Measurements from ENCODE around the gene RRAD.

Gene RRAD

DNA sequence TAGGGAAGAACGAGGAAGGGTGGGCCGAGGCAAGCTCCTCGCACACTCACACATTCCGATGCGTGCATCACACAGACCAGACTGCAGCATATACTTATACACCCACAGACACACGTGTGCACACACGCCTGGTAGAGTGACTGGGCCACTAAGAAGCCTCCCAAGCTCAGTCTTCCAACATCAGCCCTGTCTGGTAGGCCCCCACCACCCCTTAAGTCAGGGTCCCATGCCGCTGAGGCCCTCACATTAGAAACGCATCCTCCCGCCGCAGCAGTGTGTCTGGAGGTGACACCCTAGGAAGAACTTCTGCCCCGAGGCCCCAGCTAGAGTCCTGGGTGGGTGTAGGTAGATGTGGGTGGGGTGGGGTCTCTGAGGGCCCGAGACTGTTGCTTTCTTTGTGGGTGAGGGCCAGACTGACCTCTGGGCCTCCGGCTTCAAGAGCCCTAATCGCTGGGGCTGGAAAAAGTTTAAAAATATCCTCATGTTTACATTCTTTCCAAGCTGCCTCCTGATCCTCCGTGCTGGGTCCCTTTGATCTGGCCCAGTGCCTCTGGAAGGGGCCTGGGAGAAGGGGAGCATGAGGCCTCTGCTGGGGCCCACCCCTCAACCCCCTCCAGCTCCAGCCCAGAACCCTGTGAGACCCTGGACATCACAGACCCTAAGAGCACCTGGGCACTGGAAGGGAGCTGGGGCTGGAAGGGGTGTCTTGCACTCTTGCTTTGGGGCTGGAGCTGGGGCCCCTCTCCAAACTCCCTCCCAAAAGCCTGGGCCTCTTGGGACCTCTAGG lies 20.3 kb downstream of the RRAD start:
- TF ChIP-seq, protein P1, sequence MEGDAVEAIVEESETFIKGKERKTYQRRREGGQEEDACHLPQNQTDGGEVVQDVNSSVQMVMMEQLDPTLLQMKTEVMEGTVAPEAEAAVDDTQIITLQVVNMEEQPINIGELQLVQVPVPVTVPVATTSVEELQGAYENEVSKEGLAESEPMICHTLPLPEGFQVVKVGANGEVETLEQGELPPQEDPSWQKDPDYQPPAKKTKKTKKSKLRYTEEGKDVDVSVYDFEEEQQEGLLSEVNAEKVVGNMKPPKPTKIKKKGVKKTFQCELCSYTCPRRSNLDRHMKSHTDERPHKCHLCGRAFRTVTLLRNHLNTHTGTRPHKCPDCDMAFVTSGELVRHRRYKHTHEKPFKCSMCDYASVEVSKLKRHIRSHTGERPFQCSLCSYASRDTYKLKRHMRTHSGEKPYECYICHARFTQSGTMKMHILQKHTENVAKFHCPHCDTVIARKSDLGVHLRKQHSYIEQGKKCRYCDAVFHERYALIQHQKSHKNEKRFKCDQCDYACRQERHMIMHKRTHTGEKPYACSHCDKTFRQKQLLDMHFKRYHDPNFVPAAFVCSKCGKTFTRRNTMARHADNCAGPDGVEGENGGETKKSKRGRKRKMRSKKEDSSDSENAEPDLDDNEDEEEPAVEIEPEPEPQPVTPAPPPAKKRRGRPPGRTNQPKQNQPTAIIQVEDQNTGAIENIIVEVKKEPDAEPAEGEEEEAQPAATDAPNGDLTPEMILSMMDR (IDR thresholded peaks at IDR 0.05; ENCODE audit: low read depth, low read length) = no peak
- DNase-seq (ENCODE audit: low read depth in 2 of 2) = no peak
- no peak overlapping the region for H3K4me3 ChIP-seq (replicated peaks in 1 of 2; ENCODE audit: low read depth in 2 of 2, low read length in 2 of 2)

DNA sequence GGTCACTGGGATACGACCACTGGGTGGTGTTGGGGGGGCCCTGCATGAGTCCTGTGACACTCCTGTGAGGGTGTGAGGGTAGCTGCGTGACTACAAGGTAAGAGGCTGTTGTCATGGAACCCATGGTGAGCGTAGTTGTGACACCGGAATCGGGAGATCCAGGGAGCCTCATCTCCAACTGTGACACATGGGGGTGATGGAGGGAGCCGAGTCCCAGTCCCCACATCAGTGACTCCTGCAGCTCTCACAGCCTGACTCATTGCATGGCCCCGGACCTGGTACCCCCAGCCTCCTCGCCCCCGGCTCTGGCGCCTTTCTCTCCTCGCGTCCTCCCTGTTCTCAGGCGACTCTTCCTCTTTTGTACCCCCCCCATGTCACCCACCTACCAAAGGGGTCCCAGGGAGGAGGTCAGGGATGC lies 20.9 kb downstream of the RRAD start:
- no peak for DNase-seq (ENCODE audit: low read depth in 2 of 2)
- no peak overlapping the region for H3K4me3 ChIP-seq (replicated peaks in 1 of 2; ENCODE audit: low read depth in 2 of 2, low read length in 2 of 2)
- TF ChIP-seq, protein P1 (IDR thresholded peaks at IDR 0.05; ENCODE audit: low read depth, low read length) = no peak

DNA sequence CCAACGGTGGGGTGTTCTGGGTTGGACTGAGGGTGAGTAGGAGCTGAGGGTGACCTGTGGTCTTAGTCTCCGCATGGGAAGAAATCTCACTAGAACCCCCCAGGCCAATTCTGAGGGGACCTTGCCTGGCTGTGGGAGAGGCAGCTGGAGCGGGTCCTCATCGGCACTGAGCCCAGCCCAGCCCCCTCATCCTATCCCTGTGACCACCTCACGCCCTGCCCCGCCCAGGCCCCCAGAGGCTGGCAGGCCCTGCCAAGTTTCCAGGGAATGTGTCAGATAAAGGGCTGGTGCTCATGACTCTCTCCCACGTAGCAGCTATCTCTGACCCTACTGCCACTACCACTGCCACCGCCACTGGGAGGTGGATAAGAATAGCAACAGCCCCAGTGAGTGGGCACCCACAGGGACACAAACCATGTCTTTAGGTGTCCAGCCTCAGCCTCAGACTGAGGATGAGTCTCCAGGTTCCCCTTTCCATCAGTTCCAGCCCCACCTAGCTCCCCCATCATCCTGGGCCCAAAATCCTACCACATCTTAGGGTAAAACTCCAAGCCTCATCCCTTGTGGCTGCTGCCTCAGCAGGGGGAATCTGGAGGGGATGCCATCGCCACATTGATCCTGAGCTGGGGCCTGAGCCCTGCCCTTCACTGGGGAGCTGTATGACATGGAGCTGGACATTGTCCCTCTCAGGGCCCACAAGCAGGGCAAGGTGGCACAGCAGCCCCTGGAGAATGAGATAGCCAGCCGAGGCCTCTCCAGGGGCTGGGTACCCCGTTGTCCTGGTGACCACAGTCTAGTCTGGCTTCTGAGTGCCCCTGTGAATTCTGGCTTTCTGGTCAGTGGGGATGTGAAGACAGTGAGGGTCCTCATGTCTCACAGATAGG lies 21.5 kb downstream of the RRAD start:
- H3K4me3 ChIP-seq (replicated peaks in 1 of 2; ENCODE audit: low read depth in 2 of 2, low read length in 2 of 2) = no peak overlapping the region
- DNase-seq (ENCODE audit: low read depth in 2 of 2) = no peak
- TF ChIP-seq, protein P1 (IDR thresholded peaks at IDR 0.05; ENCODE audit: low read depth, low read length) = no peak

DNA sequence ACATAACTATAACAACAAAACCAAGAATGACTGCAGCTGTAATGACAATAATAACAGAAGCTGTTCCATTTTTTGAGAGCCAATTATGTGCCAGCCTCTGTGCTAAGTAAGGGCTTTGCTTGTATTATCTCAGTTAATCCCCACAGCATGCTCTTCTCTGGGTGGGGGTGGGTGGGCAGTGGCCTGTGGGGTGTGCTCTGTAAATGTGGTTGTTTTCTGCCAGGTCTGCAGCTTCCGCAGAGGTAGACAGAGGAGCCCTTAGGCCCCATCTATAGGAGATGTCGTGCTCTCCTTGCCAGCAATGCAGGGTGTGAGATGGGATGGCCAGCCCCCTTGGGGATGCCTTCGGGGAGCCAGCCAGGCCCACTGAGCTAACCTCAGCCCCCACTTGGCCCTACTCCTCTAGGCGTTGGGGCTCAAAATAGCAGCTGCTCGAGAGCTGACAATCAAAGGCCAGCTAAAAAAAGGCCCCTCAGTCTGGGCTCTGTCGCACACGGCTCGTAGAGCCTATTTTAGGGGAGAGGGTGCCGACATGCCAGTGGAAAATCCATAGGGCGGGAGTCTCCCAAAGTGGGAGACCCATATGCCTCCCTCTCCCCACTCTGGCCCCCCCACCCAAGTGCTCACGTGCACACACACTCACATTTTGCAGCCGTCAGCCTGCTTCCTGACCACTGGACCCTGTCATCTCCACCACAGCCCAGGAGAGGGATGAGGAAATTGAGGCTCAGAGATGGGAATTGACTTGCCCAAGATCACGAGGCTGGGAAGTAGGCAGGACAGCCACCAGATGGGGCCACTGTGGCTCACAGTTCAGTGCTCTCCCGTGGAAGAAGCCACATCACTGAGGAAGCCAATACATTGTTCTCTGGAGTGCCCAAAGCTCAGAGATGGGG lies 22.4 kb downstream of the RRAD start:
- no peak overlapping the region for H3K4me3 ChIP-seq (replicated peaks in 1 of 2; ENCODE audit: low read depth in 2 of 2, low read length in 2 of 2)
- TF ChIP-seq, protein P1 (IDR thresholded peaks at IDR 0.05; ENCODE audit: low read depth, low read length) = no peak
- DNase-seq (ENCODE audit: low read depth in 2 of 2) = no peak

DNA sequence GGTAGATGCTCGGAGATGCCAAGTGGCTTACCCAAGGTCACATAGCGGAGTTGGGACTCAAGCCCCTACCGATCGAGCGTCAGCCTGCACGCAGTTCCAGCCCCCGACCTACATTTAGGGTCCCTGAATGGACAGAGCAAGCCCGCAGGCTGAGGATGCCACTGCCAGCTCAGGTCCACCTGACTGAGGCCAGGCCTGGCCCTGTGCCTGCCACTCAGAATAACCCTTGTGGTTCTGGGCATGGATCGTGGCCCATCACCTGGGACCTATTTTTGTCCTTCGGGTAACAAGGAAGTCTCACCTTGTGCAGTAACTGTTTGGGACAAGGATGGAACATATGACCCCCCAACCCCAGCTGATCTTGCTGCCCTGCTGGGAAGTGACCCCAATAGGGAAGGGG lies 23.7 kb downstream of the RRAD start:
- no peak overlapping the region for H3K4me3 ChIP-seq (replicated peaks in 1 of 2; ENCODE audit: low read depth in 2 of 2, low read length in 2 of 2)
- no peak for DNase-seq (ENCODE audit: low read depth in 2 of 2)
- TF ChIP-seq, protein P1 (IDR thresholded peaks at IDR 0.05; ENCODE audit: low read depth, low read length) = no peak

DNA sequence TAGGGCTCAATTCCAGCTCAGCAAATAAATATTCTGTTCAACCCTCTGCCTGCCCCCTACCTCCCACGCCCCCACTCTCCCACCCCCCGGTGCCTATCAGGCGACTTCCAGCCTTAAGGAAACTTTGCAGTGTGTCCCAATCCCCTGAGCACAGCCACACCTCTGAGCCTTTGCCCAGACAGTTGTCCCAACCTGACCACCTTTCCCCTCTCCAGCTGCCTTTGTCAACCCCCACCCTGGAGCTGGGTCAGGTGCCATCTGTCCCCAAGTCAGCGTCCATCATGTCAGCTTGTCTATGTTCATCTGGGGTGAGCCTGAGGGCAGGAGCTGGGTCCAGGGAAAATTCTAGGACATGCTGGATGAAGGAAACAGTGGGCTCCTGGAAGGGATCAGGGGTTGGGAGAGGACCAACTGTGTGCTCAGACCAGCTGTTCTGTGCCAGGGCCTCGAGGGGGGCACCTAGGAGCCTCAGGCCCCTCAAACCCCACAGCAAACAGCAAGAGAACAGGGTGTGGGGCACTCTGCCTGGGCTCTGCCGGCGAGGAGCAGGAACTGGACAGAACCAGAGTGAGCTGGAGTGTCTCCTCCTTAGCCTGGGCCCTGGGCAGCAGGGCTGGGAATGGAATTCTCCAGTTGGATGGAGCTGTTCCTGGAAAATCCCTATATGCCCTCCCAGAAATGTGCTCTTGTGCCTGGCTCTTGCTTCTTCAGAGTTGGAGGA lies 24.5 kb downstream of the RRAD start:
- TF ChIP-seq, protein P1 (IDR thresholded peaks at IDR 0.05; ENCODE audit: low read depth, low read length) = no peak
- no peak overlapping the region for H3K4me3 ChIP-seq (replicated peaks in 1 of 2; ENCODE audit: low read depth in 2 of 2, low read length in 2 of 2)
- DNase-seq (ENCODE audit: low read depth in 2 of 2) = no peak
